Fibroblast of mammary gland (primary cell): Measurements from ENCODE around the gene RPSA.

Experiments used
- DNase-seq: peaks from one replicate; pipeline ENCODE4 v3.0.0-alpha.2; 2010; ENCODE audit warnings: low read depth
- H3K4me3 ChIP-seq: 2 replicates; pipeline ENCODE4 v1.5.1; 2011; ENCODE audit warnings: low read depth, mild to moderate bottlenecking, low read length, moderate library complexity; ENCODE audit not compliant: control insufficient read depth
- TF ChIP-seq, protein P1 (sequence below): conservative IDR thresholded peaks from 2 replicates; pipeline ENCODE4 v1.5.1; 2011; ENCODE audit warnings: low read depth, low read length, inconsistent platforms; ENCODE audit not compliant: control insufficient read depth, insufficient read depth

Gene RPSA

GRCh38 chr3:39429466-39429865 is 22.9 kb downstream of the RPSA start:
- TF ChIP-seq, protein P1, sequence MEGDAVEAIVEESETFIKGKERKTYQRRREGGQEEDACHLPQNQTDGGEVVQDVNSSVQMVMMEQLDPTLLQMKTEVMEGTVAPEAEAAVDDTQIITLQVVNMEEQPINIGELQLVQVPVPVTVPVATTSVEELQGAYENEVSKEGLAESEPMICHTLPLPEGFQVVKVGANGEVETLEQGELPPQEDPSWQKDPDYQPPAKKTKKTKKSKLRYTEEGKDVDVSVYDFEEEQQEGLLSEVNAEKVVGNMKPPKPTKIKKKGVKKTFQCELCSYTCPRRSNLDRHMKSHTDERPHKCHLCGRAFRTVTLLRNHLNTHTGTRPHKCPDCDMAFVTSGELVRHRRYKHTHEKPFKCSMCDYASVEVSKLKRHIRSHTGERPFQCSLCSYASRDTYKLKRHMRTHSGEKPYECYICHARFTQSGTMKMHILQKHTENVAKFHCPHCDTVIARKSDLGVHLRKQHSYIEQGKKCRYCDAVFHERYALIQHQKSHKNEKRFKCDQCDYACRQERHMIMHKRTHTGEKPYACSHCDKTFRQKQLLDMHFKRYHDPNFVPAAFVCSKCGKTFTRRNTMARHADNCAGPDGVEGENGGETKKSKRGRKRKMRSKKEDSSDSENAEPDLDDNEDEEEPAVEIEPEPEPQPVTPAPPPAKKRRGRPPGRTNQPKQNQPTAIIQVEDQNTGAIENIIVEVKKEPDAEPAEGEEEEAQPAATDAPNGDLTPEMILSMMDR = no peak
- H3K4me3 ChIP-seq = no peak overlapping the region

DNA sequence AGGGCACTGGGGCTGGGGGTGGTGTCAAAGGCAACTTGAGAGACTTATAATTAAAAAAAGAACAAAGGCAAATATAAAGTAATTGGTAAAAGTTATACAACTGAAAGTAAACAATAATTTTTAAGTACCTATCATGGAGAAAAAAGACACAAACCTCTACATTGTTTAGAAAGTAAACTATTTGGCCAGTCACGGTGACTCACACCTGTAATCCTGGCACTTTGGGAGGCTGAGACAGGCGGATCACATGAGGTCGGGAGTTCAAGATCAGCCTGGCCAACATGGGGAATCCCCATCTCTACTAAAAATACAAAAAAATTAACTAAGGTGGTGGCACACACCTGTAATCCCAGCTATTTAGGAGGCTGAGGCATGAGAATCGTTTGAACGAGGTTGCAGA is 25.8 kb downstream of the RPSA start:
- TF ChIP-seq, protein P1 = no peak
- DNase-seq = no peak
- H3K4me3 ChIP-seq = no peak overlapping the region

More at GRCh38 chr3:39429466-39429865, 22.9 kb downstream of the RPSA start:
- no peak for DNase-seq

GRCh38 chr3:39433642-39434041 is 27.1 kb downstream of the RPSA start:
- TF ChIP-seq, protein P1 = no peak
- peak; percentile 72 for DNase-seq

GRCh38 chr3:39434574-39434973 is 28.1 kb downstream of the RPSA start:
- TF ChIP-seq, protein P1 = no peak
- peak; percentile 64 for DNase-seq

More at GRCh38 chr3:39433642-39434041, 27.1 kb downstream of the RPSA start:
- no peak overlapping the region for H3K4me3 ChIP-seq

DNA sequence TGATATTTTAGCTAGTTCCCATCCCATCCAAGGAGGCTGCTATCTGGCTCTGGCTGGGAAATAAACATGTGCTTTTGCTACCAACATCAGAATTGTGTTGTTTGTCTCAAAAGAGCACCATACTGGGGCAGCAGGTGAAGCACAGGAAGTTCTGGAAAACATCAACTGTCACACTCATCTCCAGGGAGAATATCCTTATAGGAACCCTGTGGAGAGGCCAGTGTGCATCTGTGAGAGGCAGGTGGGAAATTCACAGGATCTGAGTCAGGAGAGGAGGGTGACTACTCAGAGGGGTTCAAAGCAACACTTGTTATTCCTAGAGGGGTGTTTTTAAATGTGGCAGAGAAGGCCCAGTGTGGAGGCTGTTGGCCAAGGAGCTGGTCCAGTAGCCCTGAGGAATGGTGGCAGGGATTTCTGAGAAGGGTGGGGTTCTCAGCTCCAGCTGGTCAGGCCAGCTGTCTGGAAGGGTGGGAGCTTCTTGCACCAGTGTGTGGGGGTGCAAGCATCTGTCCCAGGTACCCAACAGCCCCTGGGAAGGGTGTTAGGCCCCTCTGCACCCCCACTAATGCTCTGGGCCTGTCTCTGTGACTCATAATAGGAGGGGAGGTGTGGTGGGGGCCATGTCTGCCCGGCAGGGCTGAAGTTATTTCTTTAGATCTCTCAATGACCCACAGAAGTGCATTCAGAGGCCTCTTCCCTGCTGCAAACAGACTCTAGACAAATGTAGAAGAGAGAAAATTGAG is 28.7 kb downstream of the RPSA start:
- no peak overlapping the region for H3K4me3 ChIP-seq
- DNase-seq = no peak
- TF ChIP-seq, protein P1 = no peak

More at GRCh38 chr3:39434574-39434973, 28.1 kb downstream of the RPSA start:
- no peak overlapping the region for H3K4me3 ChIP-seq

- TF ChIP-seq, protein P1 = no peak
- no peak for DNase-seq
Measured at GRCh38 chr3:39438880-39439279, 32.4 kb downstream of the RPSA start.

GRCh38 chr3:39440316-39440715 is 33.8 kb downstream of the RPSA start:
- TF ChIP-seq, protein P1 = no peak
- H3K4me3 ChIP-seq = no peak overlapping the region
- DNase-seq = no peak

More at GRCh38 chr3:39438880-39439279, 32.4 kb downstream of the RPSA start:
- no peak overlapping the region for H3K4me3 ChIP-seq
